ENCODE results near the gene LST1. TPM values are rescaled to one million over a fixed set of nuclear protein-coding genes. Genes with fewer than 3 reads are reported as not detected.

LST1 gene
- total and polyA plus RNA-seq, 2 of the 4 experiments (the other 2 are of a cell fraction) = not detected

GRCh38 chr6:31626952-31627351 lies 40.9 kb downstream of the LST1 start:
- H3K9me1 ChIP-seq (ENCODE audit: insufficient read depth, low read length) = peaks cover 6% of the 10 kb centered on the region
- H2BK15ac ChIP-seq (ENCODE audit: low read depth, low read length) = no peak overlapping the region
- no peak overlapping the region for H3K4me3 ChIP-seq (ENCODE audit: insufficient read depth, low read depth, low read length)
- dilution Hi-C loops (cut with HindIII; ENCODE audit: low sequenced_read_pairs, unreplicated experiment) (no loop called here), intact Hi-C loops (cut with micrococcal nuclease) (no loop called here), in situ Hi-C loops (cut with MboI; ENCODE audit: low sequenced_read_pairs) (no loop called here)
- no peak for TF ChIP-seq CEBPB (IDR thresholded peaks at IDR 0.05; ENCODE audit: low read depth, low read length)
- no peak for TF ChIP-seq MXI1 (IDR thresholded peaks at IDR 0.05; ENCODE audit: borderline replicate concordance, low read depth, low read length)
- TF ChIP-seq MAFK (IDR thresholded peaks at IDR 0.05; ENCODE audit: low read depth, low read length) = no peak
- no peak for TF ChIP-seq CHD1 (IDR thresholded peaks at IDR 0.05; ENCODE audit: low read depth, low read length)
- no peak for TF ChIP-seq BHLHE40 (IDR thresholded peaks at IDR 0.05; ENCODE audit: low read depth, low read length)
- TF ChIP-seq FOS (IDR thresholded peaks at IDR 0.05; ENCODE audit: low read depth, low read length) = no peak
- no peak for TF ChIP-seq NFE2L2 (IDR thresholded peaks at IDR 0.05; ENCODE audit: low read depth, low read length)
- TF ChIP-seq SMC3 (IDR thresholded peaks at IDR 0.05; ENCODE audit: low read depth, low read length) = no peak
- TF ChIP-seq MAZ (IDR thresholded peaks at IDR 0.05; ENCODE audit: borderline replicate concordance, low read depth, low read length) = no peak
- no peak for TF ChIP-seq ELK1 (IDR thresholded peaks at IDR 0.05; ENCODE audit: borderline replicate concordance, low read depth, low read length)
- TF ChIP-seq, protein P1, sequence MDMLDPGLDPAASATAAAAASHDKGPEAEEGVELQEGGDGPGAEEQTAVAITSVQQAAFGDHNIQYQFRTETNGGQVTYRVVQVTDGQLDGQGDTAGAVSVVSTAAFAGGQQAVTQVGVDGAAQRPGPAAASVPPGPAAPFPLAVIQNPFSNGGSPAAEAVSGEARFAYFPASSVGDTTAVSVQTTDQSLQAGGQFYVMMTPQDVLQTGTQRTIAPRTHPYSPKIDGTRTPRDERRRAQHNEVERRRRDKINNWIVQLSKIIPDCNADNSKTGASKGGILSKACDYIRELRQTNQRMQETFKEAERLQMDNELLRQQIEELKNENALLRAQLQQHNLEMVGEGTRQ (IDR thresholded peaks at IDR 0.05; ENCODE audit: low read depth, low read length) = no peak
- no peak for TF ChIP-seq POLR2A (IDR thresholded peaks at IDR 0.05; ENCODE audit: low read depth, low read length)
- no peak for TF ChIP-seq RCOR1 (IDR thresholded peaks at IDR 0.05; ENCODE audit: insufficient replicate concordance, low read length)
- TF ChIP-seq RFX5 (IDR thresholded peaks at IDR 0.05; ENCODE audit: low read depth, low read length) = no peak
- DNase-seq (no peak), ATAC-seq (ENCODE audit: low read depth) (no peak)
- H3K27me3 ChIP-seq (ENCODE audit: control insufficient read depth, insufficient read depth, low read length) = no peaks in the 10 kb centered on the region
- no peak overlapping the region for H2BK5ac ChIP-seq (ENCODE audit: low read depth, low read length, poor library complexity, severe bottlenecking)
- peaks cover 26 to 71% of the 10 kb centered on the region in 2 experiments for H3K79me1 ChIP-seq (ENCODE audit: low read depth in 1 of 2, low read length in 2 of 2)
- H4K5ac ChIP-seq (ENCODE audit: low read depth, low read length) = no peak overlapping the region
- POLR2A ChIA-PET (ENCODE audit: unreplicated experiment) = interaction anchor here (0.6 kb wide), 1 partner anchor 182 kb away, joined by 3 read pairs; no protein-coding TSS in a partner anchor
- no CpG with 5 or more reads among the region's 10 CpGs for WGBS, 2 experiments (ENCODE audit: extremely low coverage in 2 of 2, insufficient read length in 1 of 2)
- H2BK120ac ChIP-seq (ENCODE audit: low read depth, low read length) = no peak overlapping the region
- no peak overlapping the region for H2AK5ac ChIP-seq (ENCODE audit: low read depth, low read length)
- peaks cover 45% of the 10 kb centered on the region for H4K20me1 ChIP-seq (ENCODE audit: insufficient read depth, low read length)
- BruUV-seq (replicated peaks) = no TSS peak
- no peak overlapping the region for H3K56ac ChIP-seq (ENCODE audit: extremely low read depth, insufficient read depth, low read length)
- no peak overlapping the region for H2AFZ ChIP-seq (replicated peaks; ENCODE audit: low read length, poor library complexity)
- no peak overlapping the region for H4K91ac ChIP-seq (ENCODE audit: insufficient read depth, low read depth, low read length)
- no peak overlapping the region for H2BK20ac ChIP-seq (ENCODE audit: low read depth, low read length)
- peaks cover 87% of the 10 kb centered on the region for H3K36me3 ChIP-seq (ENCODE audit: control insufficient read depth, insufficient read depth, low read length)
- H4K8ac ChIP-seq (ENCODE audit: low read depth in 2 of 2, low read length in 2 of 2) = no peak overlapping the region
- no peak overlapping the region for H3K18ac ChIP-seq (ENCODE audit: low read depth, low read length)
- H2AK9ac ChIP-seq (replicated peaks; ENCODE audit: low read depth, low read length, poor library complexity) = no peak overlapping the region
- H3K9me3 ChIP-seq (ENCODE audit: control insufficient read depth, insufficient read depth, low read length) = no peaks in the 10 kb centered on the region
- no peak overlapping the region for H3K27ac ChIP-seq (ENCODE audit: insufficient read depth, low read length)
- H3K4me2 ChIP-seq (ENCODE audit: low read depth, low read length) = no peak overlapping the region
- H3K4ac ChIP-seq (ENCODE audit: low read depth, low read length) = no peak overlapping the region
- CTCF ChIA-PET = no interaction called here
- no peak overlapping the region for H3K9ac ChIP-seq (ENCODE audit: low read depth, low read length)
- H3K4me1 ChIP-seq (ENCODE audit: control insufficient read depth, insufficient read depth, low read length) = no peaks in the 10 kb centered on the region
- H3K23ac ChIP-seq (ENCODE audit: low read depth, low read length) = no peak overlapping the region
- H3K14ac ChIP-seq (replicated peaks; ENCODE audit: low read depth, low read length) = no peak overlapping the region
